Ishikawa (cell line): ENCODE results near the gene DPM1.

Source experiments
- FOXM1 ChIP-seq: IDR thresholded peaks from 2 replicates; pipeline ENCODE4 v1.6.1; 2012; ENCODE audit warnings: low read depth, borderline replicate concordance
- NFIC ChIP-seq: IDR thresholded peaks from 2 replicates; pipeline ENCODE4 v1.6.1; 2012
- RAD21 ChIP-seq: IDR thresholded peaks from 2 replicates; pipeline ENCODE4 v1.6.1; 2012; ENCODE audit warnings: low read depth
- REST ChIP-seq: IDR thresholded peaks from 2 replicates; pipeline ENCODE4 v1.6.1; 2012; ENCODE audit warnings: low read depth, mild to moderate bottlenecking
- TCF12 ChIP-seq: IDR thresholded peaks from 2 replicates; pipeline ENCODE4 v1.6.1; 2012; ENCODE audit warnings: low read depth

GRCh38 chr20:50886184-50886790 is 72.0 kb downstream of the DPM1 start:
- TF ChIP-seq REST (no peak), NFIC (no peak), TCF12 (no peak), FOXM1 (no peak), RAD21 (no peak)
